T-helper 1 cell treated with Interleukin-12 subunit alpha and Interleukin-12 subunit beta and Interleukin-4 antibody, amounts not matched to agents 30 ng/mL and 1 ng/mL, for 36 hours (primary cell): ENCODE results near the gene ADCYAP1R1. TPM values are rescaled to one million over a fixed set of nuclear protein-coding genes. Genes with fewer than 3 reads are reported as not detected.

Experiments used
- intact Hi-C: fragments of 100-400 bp; cut with micrococcal nuclease; formaldehyde crosslinking; loops from one replicate; pipeline ENCODE4 v1.15.1; 2024
- total RNA-seq: library from RNA; stranded (reverse); gene quantifications from 2 replicates; pipeline ENCODE4 v1.2.3, GENCODE V29; 2022

ADCYAP1R1 gene
- total RNA-seq, 1 donor from 2014 or later: not detected

- intact Hi-C loops: no loop called here
These were observed 52.5 kb downstream of the ADCYAP1R1 start for GRCh38 chr7:31104361-31105255.

DNA sequence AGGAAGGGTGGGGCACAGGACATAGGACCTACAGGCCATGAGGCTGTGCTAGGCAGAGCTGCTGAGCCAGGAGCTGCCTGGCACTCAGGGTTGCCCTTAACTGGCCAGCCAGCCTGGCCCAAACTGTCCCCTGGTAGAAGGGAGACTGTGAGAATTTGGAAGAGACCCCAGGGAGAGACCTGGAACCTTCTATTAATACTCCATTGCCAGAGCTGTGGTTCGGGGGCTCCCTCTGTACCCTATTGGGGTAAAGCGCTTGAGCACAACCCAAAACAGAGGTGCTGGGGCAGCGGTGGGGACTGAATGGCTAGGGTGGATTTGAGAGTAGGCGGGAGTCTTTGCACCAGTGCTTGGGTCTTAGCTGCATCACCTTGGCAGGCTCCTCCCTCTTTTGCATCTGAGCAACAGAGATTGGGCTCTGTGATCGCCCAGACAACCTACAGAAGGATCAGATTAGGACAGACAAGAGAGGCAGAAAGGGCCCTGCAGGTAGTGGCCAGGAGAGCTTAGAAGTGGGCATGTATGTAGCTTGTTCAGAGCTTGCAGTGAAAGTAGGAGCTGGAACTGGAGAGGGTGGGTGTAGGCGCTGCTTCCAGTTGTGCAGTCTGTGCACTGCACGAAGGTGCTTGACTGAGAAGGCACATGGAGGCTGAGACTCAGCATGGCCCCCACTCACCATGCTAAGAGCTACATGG is 53.3 kb downstream of the ADCYAP1R1 start:
- intact Hi-C loops: no loop called here

- intact Hi-C loops: no loop called here
These were observed 54.4 kb downstream of the ADCYAP1R1 start for GRCh38 chr7:31106303-31107105.

GRCh38 chr7:31107106-31108090 is 55.3 kb downstream of the ADCYAP1R1 start:
- intact Hi-C loops: no loop called here

- intact Hi-C loops: no loop called here
These were observed 56.1 kb downstream of the ADCYAP1R1 start for GRCh38 chr7:31108097-31108657.

- intact Hi-C loops: no loop called here
These were observed 57.6 kb downstream of the ADCYAP1R1 start for GRCh38 chr7:31109751-31110150.

DNA sequence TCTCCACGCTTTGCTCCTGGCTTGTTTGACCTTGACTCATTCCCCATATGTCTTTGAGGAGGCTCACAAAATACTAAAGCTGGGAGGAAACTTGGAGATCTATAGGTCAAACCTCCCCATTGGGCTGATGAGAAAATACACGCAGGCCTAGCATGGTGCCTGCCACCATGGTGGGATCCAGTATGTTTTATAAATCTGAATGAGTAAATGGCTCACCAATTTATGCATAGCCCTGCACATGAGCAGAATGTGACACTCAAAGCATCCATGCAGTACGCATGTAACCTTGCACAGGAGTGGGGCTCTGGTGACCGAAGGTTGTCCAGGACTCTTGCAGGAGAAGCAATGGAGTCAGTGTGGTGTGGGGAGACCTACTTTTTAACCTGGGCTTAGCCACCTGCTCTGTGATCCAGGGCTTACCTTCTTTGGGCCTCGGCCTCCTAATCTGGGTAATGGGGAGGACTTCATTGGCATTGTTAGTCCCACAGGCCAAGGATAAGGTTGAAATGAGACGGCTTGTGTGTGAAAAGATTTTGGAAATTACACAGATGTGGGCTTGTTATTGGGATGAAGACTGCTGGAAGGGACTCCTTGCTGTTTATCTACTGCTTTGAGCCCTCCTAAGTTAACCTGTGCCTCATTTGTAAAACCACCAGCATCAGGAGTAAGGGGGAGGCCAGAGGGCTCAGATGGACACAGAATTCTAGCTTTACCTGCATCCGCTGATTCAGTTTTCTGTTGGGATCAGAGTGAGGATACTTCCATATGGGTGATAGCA is 58.4 kb downstream of the ADCYAP1R1 start:
- intact Hi-C loops: no loop called here

- intact Hi-C loops: no loop called here
These were observed 59.0 kb downstream of the ADCYAP1R1 start for GRCh38 chr7:31111109-31111451.

DNA sequence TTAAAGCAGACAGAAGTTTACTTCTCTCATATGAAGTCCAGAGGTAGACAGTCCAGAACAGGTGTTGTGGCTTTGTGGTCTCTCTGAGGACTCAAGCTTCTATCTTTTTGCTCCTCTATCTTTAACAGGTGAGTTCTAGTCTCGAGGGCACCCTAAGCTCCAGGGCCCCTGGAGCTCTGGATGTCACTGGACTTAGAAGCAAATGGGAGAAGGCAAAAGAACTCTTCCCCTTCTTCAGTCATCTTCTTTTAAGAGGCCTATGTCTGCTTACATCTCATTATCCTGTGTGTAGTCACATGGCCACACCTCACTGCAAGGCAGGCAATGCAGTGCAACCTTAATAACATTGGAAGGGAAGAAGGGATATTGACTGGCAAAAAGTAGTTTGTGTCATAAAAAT is 61.6 kb downstream of the ADCYAP1R1 start:
- intact Hi-C loops: no loop called here

GRCh38 chr7:31114593-31115343 is 62.7 kb downstream of the ADCYAP1R1 start:
- intact Hi-C loops: no loop called here

DNA sequence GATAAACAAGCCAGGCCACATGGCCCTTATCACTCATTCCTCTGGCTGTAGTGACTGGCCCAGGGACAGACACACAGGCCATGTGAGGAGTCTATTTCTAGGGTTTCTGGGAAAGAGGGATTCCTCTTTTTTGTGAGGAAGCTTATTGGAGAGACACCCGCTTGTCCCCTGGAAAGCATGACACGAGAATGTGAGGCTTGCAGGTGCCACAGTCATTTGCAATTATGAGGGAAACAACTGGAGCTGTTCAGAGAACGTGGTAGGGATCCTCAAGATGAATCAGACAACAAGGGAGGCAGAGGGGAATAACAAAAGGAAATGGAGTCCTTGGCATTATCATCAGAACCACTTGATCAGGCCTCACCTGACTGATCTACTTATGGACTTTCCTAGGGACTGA is 64.5 kb downstream of the ADCYAP1R1 start:
- intact Hi-C loops: no loop called here

DNA sequence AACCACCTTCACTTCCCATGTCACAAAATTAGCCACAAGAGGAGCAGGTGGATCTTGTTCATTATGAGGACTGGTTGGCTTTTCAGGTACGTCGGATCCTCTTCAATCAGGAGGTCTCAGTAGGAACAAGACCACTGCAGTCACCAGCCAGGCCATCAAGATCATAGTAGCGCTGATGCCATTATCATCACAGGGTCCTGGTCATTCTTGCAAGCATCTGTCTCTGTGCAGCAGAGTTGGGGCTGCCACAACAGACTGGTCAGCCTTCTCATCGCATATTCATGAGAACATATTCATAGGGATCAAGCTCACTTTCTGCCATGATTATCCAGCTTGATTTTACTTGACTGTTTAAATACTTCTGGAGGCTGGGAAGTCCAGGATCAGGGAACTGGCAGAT is 67.1 kb downstream of the ADCYAP1R1 start:
- intact Hi-C loops: no loop called here

DNA sequence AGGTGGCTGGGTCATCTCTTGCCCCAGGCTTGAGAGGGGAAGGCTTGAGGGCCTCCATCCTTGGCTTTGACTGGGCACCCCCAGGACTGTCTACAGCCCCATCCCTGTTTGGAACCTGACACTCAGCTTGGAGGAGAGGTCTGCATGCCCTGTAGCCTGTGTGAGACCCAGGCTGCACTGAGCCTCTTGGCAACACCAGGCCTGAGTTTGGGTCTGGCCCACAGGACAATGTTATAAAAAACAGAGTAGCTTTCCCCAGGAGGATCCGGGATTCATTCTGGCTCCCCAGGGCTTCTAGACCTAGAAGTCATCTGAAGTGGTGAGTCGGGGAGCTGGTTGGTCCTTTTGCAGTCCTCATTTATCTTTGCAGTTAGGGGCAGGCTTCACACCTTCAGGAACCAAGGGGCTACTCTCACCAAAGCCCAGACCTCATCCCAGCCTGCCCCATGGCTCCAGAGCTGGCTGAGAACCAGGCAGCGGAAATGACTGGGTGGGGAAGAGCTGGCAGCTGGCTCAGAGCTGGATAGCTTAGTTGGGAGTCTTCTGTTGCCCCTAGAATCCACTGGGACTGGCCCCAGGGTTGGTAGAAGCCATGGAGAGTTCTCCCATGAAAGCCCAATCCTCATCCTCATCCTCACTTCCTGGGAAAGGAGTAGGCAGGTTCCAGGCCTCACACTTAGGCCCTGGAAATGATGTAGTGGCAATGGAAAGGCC is 68.8 kb downstream of the ADCYAP1R1 start:
- intact Hi-C loops: no loop called here

GRCh38 chr7:31121601-31122000 is 69.5 kb downstream of the ADCYAP1R1 start:
- intact Hi-C loops: no loop called here

- intact Hi-C loops: loop anchor here (1.0 kb wide), 2 partner anchors 139 to 322 kb away; no protein-coding TSS in a partner anchor
These were observed 70.5 kb downstream of the ADCYAP1R1 start for GRCh38 chr7:31122649-31123058.

GRCh38 chr7:31123321-31123720 is 71.2 kb downstream of the ADCYAP1R1 start:
- intact Hi-C loops: no loop called here

DNA sequence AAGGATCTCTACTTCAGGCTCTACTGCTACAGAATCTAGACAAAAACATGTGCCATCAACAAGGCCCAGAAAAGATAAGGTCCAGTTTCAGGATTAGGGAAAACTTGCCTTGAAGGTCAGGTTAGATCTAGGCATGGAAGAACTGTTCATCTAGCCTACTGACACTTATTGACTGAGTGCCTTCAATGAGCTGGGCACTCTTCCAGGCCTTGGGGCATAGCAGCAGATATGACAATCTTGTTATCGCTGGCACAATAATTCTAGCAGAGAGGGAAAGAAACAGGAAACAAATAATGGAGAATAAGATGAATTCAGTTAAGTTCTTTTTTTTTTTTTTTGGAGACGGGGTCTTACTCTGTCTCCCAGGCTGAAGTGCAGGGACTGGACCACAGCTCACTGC is 71.6 kb downstream of the ADCYAP1R1 start:
- intact Hi-C loops: no loop called here

GRCh38 chr7:31125171-31125570 is 73.1 kb downstream of the ADCYAP1R1 start:
- intact Hi-C loops: no loop called here
